HG03025 (cell line): Measurements from ENCODE around the gene TTYH2.

Experiments
- ATAC-seq: cut with Tn5 transposase; IDR thresholded peaks from one replicate; pipeline ENCODE4 v1.9.1; 2021; ENCODE audit warnings: mild to moderate bottlenecking, moderate library complexity; ENCODE audit not compliant: unreplicated experiment, low FRiP score

The TTYH2 gene

GRCh38 chr17:74213861-74214391 is 555 bp downstream of the TTYH2 start:
- no peak for ATAC-seq

GRCh38 chr17:74214484-74215341 is 1.3 kb downstream of the TTYH2 start:
- ATAC-seq, result no peak

- no peak for ATAC-seq
Measured at GRCh38 chr17:74215342-74215727, 2.0 kb downstream of the TTYH2 start.

GRCh38 chr17:74216505-74216904 is 3.1 kb downstream of the TTYH2 start:
- ATAC-seq, result no peak

- ATAC-seq, result no peak
Measured at GRCh38 chr17:74217037-74217730, 3.8 kb downstream of the TTYH2 start.

- no peak for ATAC-seq
Measured at GRCh38 chr17:74217888-74218287, 4.5 kb downstream of the TTYH2 start.

GRCh38 chr17:74218436-74218835 is 5.1 kb downstream of the TTYH2 start:
- no peak for ATAC-seq

GRCh38 chr17:74219576-74220133 is 6.3 kb downstream of the TTYH2 start:
- no peak for ATAC-seq

GRCh38 chr17:74220219-74220618 is 6.8 kb downstream of the TTYH2 start:
- ATAC-seq, result no peak

GRCh38 chr17:74220946-74221818 is 7.8 kb downstream of the TTYH2 start:
- no peak for ATAC-seq

GRCh38 chr17:74222399-74222798 is 9.0 kb downstream of the TTYH2 start:
- ATAC-seq, result no peak

GRCh38 chr17:74223901-74224300 is 10.5 kb downstream of the TTYH2 start:
- no peak for ATAC-seq

GRCh38 chr17:74224959-74225725 is 11.8 kb downstream of the TTYH2 start:
- no peak for ATAC-seq

GRCh38 chr17:74226252-74226651 is 12.9 kb downstream of the TTYH2 start:
- no peak for ATAC-seq

- no peak for ATAC-seq
Measured at GRCh38 chr17:74227271-74228080, 14.1 kb downstream of the TTYH2 start.

- ATAC-seq, result no peak
Measured at GRCh38 chr17:74228306-74228978, 15.1 kb downstream of the TTYH2 start.

GRCh38 chr17:74230896-74231295 is 17.5 kb downstream of the TTYH2 start:
- no peak for ATAC-seq
